Right lobe of liver (tissue), 6 donors: ENCODE measurements around the gene OR51G2. TPM values are rescaled to one million over a fixed set of nuclear protein-coding genes. Genes with fewer than 3 reads are reported as not detected.

Source experiments
- ATAC-seq, 4 donors: fragments of 200-7000 bp; cut with Tn5 transposase; one replicate each; pipeline ENCODE4 v1.9.1; 2020; ENCODE audit warnings: mild to moderate bottlenecking in 4 of 4, moderate library complexity in 4 of 4
- DNase-seq, 3 donors: peaks; one replicate each; pipeline ENCODE4 v3.0.0-alpha.2; 2020
- H3K27ac ChIP-seq, 3 donors: fragments of 200-600 bp; one replicate each; pipeline ENCODE4 v1.8.0; 2022
- H3K27me3 ChIP-seq, 2 donors: fragments of 200-600 bp; one replicate each; pipeline ENCODE4 v1.8.0; 2022
- H3K36me3 ChIP-seq, 4 donors: fragments of 200-600 bp; sonication (generic) in 1 of 4; one replicate each; pipeline versions ENCODE4 v1.5.1 to v1.8.0; 2017 to 2022; ENCODE audit warnings: control low read depth in 1 of 4
- H3K4me1 ChIP-seq, 4 donors: fragments of 200-600 bp; sonication (generic) in 1 of 4; one replicate each; pipeline versions ENCODE4 v1.5.1 to v1.8.0; 2017 to 2022; ENCODE audit warnings: control low read depth in 1 of 4
- H3K4me3 ChIP-seq, 3 donors: fragments of 200-600 bp; one replicate each; pipeline ENCODE4 v1.8.0; 2022
- H3K9me3 ChIP-seq, 4 donors: fragments of 200-600 bp; sonication (generic) in 1 of 4; one replicate each; pipeline versions ENCODE4 v1.5.1 to v1.8.0; 2017 to 2022; ENCODE audit warnings: control low read depth in 1 of 4
- POLR2A ChIP-seq: fragments of 450-650 bp; IDR thresholded peaks from one replicate; pipeline ENCODE4 v1.6.1; 2017; ENCODE audit warnings: antibody characterized with exemption, mild to moderate bottlenecking
- WGBS: methylation state at CpG from one replicate; pipeline ENCODE4 v1.1.6; 2018; ENCODE audit warnings: low coverage, low lambda C conversion rate; ENCODE audit not compliant: insufficient coverage; ENCODE audit errors: missing lambda C conversion rate; 5-methylcytosine and 5-hydroxymethylcytosine counted together
- intact Hi-C, 2 donors: fragments of 100-400 bp; cut with DNase I; formaldehyde crosslinking; loops; one replicate each; pipeline versions ENCODE4 v1.11.2 to v1.14.1; 2022
- total RNA-seq, 6 experiments: library from RNA; depleted of rRNA in 2 of 6; stranded (reverse); fragments of >200 nt in 2 of 6; fragmentation: NEBNext Ultra II Directional in 3 of 6; extraction: Animal tissue kit (Norgen Biotek cat#: 25700) in 3 of 6; gene quantifications; one replicate each; pipeline versions ENCODE4 v1.1.0 to v1.2.4, GENCODE V29; 2016 to 2023
- TF ChIP-seq, protein P1 (sequence below), 4 donors: fragments of 200-600 bp in 3 of 4; fragments of 450-650 bp in 1 of 4; IDR thresholded peaks; one replicate each; pipeline versions ENCODE4 v1.5.1 to v1.8.0; 2016 to 2022; ENCODE audit warnings: antibody characterized with exemption in 4 of 4, mild to moderate bottlenecking in 2 of 4
- donor health status: DM: no; HTN: yes; CAD: no.
- donor health status: DM: no; HTN: no; CAD: no.
- donor health status: DM: no; HTN: no; CAD: no.
- donor health status: DM: no; HTN: yes; CAD: no.
- donor health status: DM: no; HTN: yes; CAD: no.

OR51G2 gene
- total RNA-seq, 6 experiments from 2014 or later: not detected

- Histone ChIP-seq H3K4me3 (no peak within 1 kb of the TSS), H3K27ac (no peak within 1 kb of the TSS), H3K36me3 (no peaks in the 10 kb centered on the region), H3K27me3 (no peaks in the 10 kb centered on the region), H3K4me1 (no peaks in the 10 kb centered on the region), H3K9me3 (no peaks in the 10 kb centered on the region)
- ATAC-seq (no peak), DNase-seq (no peak)
- intact Hi-C loops: no loop called here
- TF ChIP-seq, protein P1, sequence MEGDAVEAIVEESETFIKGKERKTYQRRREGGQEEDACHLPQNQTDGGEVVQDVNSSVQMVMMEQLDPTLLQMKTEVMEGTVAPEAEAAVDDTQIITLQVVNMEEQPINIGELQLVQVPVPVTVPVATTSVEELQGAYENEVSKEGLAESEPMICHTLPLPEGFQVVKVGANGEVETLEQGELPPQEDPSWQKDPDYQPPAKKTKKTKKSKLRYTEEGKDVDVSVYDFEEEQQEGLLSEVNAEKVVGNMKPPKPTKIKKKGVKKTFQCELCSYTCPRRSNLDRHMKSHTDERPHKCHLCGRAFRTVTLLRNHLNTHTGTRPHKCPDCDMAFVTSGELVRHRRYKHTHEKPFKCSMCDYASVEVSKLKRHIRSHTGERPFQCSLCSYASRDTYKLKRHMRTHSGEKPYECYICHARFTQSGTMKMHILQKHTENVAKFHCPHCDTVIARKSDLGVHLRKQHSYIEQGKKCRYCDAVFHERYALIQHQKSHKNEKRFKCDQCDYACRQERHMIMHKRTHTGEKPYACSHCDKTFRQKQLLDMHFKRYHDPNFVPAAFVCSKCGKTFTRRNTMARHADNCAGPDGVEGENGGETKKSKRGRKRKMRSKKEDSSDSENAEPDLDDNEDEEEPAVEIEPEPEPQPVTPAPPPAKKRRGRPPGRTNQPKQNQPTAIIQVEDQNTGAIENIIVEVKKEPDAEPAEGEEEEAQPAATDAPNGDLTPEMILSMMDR (IDR thresholded peaks at IDR 0.05): no peak
- no peak for TF ChIP-seq POLR2A
- WGBS: 29% methylated on average over 7 of the region's 8 CpGs
These were observed 37.2 kb downstream of the OR51G2 start, which contains the start of gene OR51T1 for GRCh38 chr11:4881860-4882500. OR51T1 (plus strand) TSS chr11:4881900; CDS start chr11:4881900, 0 bp downstream.

- intact Hi-C loops: no loop called here
- no peaks in the 10 kb centered on the region for H3K9me3 ChIP-seq
- no peak overlapping the region for H3K27ac ChIP-seq
- ATAC-seq (no peak), DNase-seq (no peak)
- H3K36me3 ChIP-seq: no peaks in the 10 kb centered on the region
- no peak for TF ChIP-seq POLR2A
- TF ChIP-seq, protein P1 (IDR thresholded peaks at IDR 0.05): no peak
- no peaks in the 10 kb centered on the region for H3K27me3 ChIP-seq
- no peak overlapping the region for H3K4me3 ChIP-seq
- 58% methylated on average over 4 of the region's 4 CpGs for WGBS
- no peaks in the 10 kb centered on the region for H3K4me1 ChIP-seq
These were observed 38.0 kb downstream of the OR51G2 start for GRCh38 chr11:4881188-4881587.

DNA sequence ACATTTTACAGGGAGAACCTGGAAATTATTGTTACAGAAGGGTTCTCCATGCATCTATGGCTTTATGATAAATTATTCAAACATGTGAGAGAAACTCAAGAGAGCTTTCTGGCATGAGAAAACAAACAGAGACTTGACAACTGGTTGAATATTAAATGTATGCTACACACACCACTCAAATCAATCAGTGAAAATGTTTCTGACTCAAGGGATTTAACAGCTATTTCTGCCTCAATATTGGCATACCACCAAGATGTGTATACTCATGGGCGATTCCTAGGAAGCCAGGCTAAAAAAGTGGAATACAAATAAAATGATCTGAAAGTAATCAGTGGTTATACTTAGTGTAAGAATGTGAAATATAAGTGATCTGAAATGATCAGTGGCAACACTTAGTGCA lies 53.3 kb downstream of the OR51G2 start:
- no peaks in the 10 kb centered on the region for H3K4me1 ChIP-seq
- no peaks in the 10 kb centered on the region for H3K9me3 ChIP-seq
- 23% methylated on average over 1 of the region's 1 CpG for WGBS
- H3K4me3 ChIP-seq: no peak overlapping the region
- DNase-seq (no peak), ATAC-seq (no peak)
- no peak for TF ChIP-seq POLR2A
- TF ChIP-seq, protein P1 (IDR thresholded peaks at IDR 0.05): no peak
- intact Hi-C loops: no loop called here
- H3K36me3 ChIP-seq: no peaks in the 10 kb centered on the region
- no peak overlapping the region for H3K27ac ChIP-seq
- H3K27me3 ChIP-seq: no peaks in the 10 kb centered on the region

GRCh38 chr11:4863876-4864275 lies 55.3 kb downstream of the OR51G2 start:
- no peak for ATAC-seq
- WGBS: 68% methylated on average over 4 of the region's 4 CpGs

More at GRCh38 chr11:4863876-4864275, 55.3 kb downstream of the OR51G2 start:
- H3K27me3 ChIP-seq: no peaks in the 10 kb centered on the region
- DNase-seq: no peak
- no peak overlapping the region for H3K4me3 ChIP-seq
- H3K4me1 ChIP-seq: no peaks in the 10 kb centered on the region
- intact Hi-C loops: no loop called here
- H3K36me3 ChIP-seq: no peaks in the 10 kb centered on the region
- no peak overlapping the region for H3K27ac ChIP-seq
- no peaks in the 10 kb centered on the region for H3K9me3 ChIP-seq
- no peak for TF ChIP-seq POLR2A
- TF ChIP-seq, protein P1 (IDR thresholded peaks at IDR 0.05): no peak

Other genes with a start within 250 kb of the OR51G2 start
- not detected for gene OR51E2, start 221.5 kb downstream of the OR51G2 start, total RNA-seq
- not detected for gene MMP26, start 214.6 kb downstream of the OR51G2 start, total RNA-seq
- gene OR51F1, start 149.4 kb downstream of the OR51G2 start, total RNA-seq: not detected
- gene OR52R1, start 115.0 kb downstream of the OR51G2 start, total RNA-seq: not detected
- not detected for gene OR51F2, start 98.0 kb downstream of the OR51G2 start, total RNA-seq
- gene OR51S1, start 70.1 kb downstream of the OR51G2 start, total RNA-seq: not detected
- not detected for gene OR51T1, start 37.5 kb downstream of the OR51G2 start, total RNA-seq
- gene OR51A7, start 15.6 kb downstream of the OR51G2 start, total RNA-seq: not detected
- not detected for gene OR51G1, start 5.0 kb upstream of the OR51G2 start, total RNA-seq
- not detected for gene OR51A4, start 28.3 kb upstream of the OR51G2 start, total RNA-seq
- not detected for gene OR51A2, start 36.4 kb upstream of the OR51G2 start, total RNA-seq
- gene OR51L1, start 75.5 kb upstream of the OR51G2 start, total RNA-seq: not detected
- gene OR52J3, start 127.2 kb upstream of the OR51G2 start, total RNA-seq: not detected
- gene OR52E2, start 140.3 kb upstream of the OR51G2 start, total RNA-seq: not detected
- not detected for gene OR52E1, start 150.2 kb upstream of the OR51G2 start, total RNA-seq
- gene OR52A5, start 219.0 kb upstream of the OR51G2 start, total RNA-seq: not detected
- under 1 TPM in 1 of 6 experiments, not detected in 5; 0.04 TPM for gene OR52A1, start 235.4 kb upstream of the OR51G2 start, total RNA-seq